A673 (cell line): ENCODE results near the gene ACKR2. TPM values are rescaled to one million over a fixed set of nuclear protein-coding genes. Genes with fewer than 3 reads are reported as not detected.

Source experiments
- BruUV-seq: library from RNA; stranded (reverse); fragments of 400-500 nt; replicated peaks from 2 replicates; lab custom pipeline; 2021; lab: Mats Ljungman, UMichigan
- CTCF ChIA-PET: fragments of 300-600 bp; sonication (Branson Sonifier 250); formaldehyde crosslinking; loops from one replicate; lab custom pipeline; 2022; ENCODE audit warnings: antibody characterized with exemption; lab: Charles Lee
- POLR2A ChIA-PET: fragments of 300-600 bp; sonication (Branson Sonifier 250); formaldehyde crosslinking; loops from one replicate; lab custom pipeline; 2022; ENCODE audit warnings: antibody characterized with exemption; ENCODE audit not compliant: low non-redundant PET; lab: Charles Lee
- DNase-seq: peaks from one replicate; pipeline ENCODE4 v3.0.0-alpha.2; 2015; ENCODE audit warnings: low spot score
- H3K27ac ChIP-seq: fragments of 200-600 bp; sonication (generic); 2 replicates; pipeline ENCODE4 v1.5.1; 2016; ENCODE audit warnings: mixed run types, low read depth, mild to moderate bottlenecking, mixed read lengths, antibody characterized with exemption, low read length; ENCODE audit not compliant: poor library complexity, severe bottlenecking
- H3K27me3 ChIP-seq: fragments of 200-600 bp; sonication (generic); replicated peaks from 2 replicates; pipeline ENCODE4 v1.6.1; 2017; ENCODE audit warnings: mixed run types, low read depth, mild to moderate bottlenecking, mixed read lengths, antibody characterized with exemption, low read length; ENCODE audit not compliant: insufficient read depth, poor library complexity
- H3K36me3 ChIP-seq: fragments of 200-600 bp; sonication (generic); 2 replicates; pipeline ENCODE4 v1.6.1; 2016; ENCODE audit warnings: mixed run types, mild to moderate bottlenecking, mixed read lengths, antibody characterized with exemption, low read length; ENCODE audit not compliant: insufficient read depth, poor library complexity, severe bottlenecking
- H3K4me1 ChIP-seq: fragments of 200-600 bp; sonication (generic); 2 replicates; pipeline ENCODE4 v1.6.1; 2017; ENCODE audit warnings: mixed run types, mild to moderate bottlenecking, mixed read lengths, antibody characterized with exemption, low read length; ENCODE audit not compliant: insufficient read depth, poor library complexity, severe bottlenecking
- H3K4me3 ChIP-seq: fragments of 200-600 bp; sonication (generic); 2 replicates; pipeline ENCODE4 v1.5.1; 2016; ENCODE audit warnings: low read depth, mixed run types, mild to moderate bottlenecking, mixed read lengths, low read length; ENCODE audit not compliant: poor library complexity, severe bottlenecking
- H3K9me3 ChIP-seq: fragments of 200-600 bp; sonication (generic); 2 replicates; pipeline ENCODE4 v1.6.1; 2016; ENCODE audit warnings: mixed run types, low read depth, mild to moderate bottlenecking, mixed read lengths, antibody characterized with exemption, low read length; ENCODE audit not compliant: poor library complexity, severe bottlenecking
- CTCF ChIP-seq: fragments of 300-800, 200-600 bp; sonication (generic); conservative IDR thresholded peaks from 2 replicates; pipeline ENCODE4 v1.5.1; 2017; ENCODE audit warnings: low read depth, mild to moderate bottlenecking, antibody characterized with exemption, low read length, moderate library complexity, mixed read lengths
- EZH2 ChIP-seq: fragments of 200-600 bp; sonication (generic); IDR thresholded peaks from 2 replicates; pipeline ENCODE4 v1.6.1; 2017; ENCODE audit warnings: borderline replicate concordance, low read depth, mild to moderate bottlenecking, mixed read lengths, antibody characterized with exemption, low read length; ENCODE audit not compliant: poor library complexity, severe bottlenecking
- intact Hi-C: fragments of 100-400 bp; cut with micrococcal nuclease; formaldehyde crosslinking; loops from one replicate; pipeline ENCODE4 v1.10.0; 2022; ENCODE audit not compliant: unreplicated experiment
- total RNA-seq: library from RNA; stranded (reverse); gene quantifications from 2 replicates; pipeline ENCODE4 v1.2.3, GENCODE V29; 2021

Gene ACKR2
- total RNA-seq, 1 experiment from 2014 or later = not detected

GRCh38 chr3:42830437-42831320, 21.4 kb downstream of the ACKR2 start:
- Histone ChIP-seq H3K27ac (no peak overlapping the region), H3K27me3 (no peaks in the 10 kb centered on the region), H3K9me3 (no peaks in the 10 kb centered on the region), H3K4me1 (no peaks in the 10 kb centered on the region), H3K36me3 (no peaks in the 10 kb centered on the region), H3K4me3 (no peak overlapping the region)
- BruUV-seq = no TSS peak
- intact Hi-C loops = loop anchor here (5.0 kb wide), 1 partner anchor 48 kb away; no protein-coding TSS in a partner anchor
- peak; percentile 33 for TF ChIP-seq CTCF
- TF ChIP-seq EZH2 = no peak
- peak; percentile 33 for DNase-seq
- ChIA-PET POLR2A (no interaction called here), CTCF (interaction anchor here (0.6 to 1.0 kb wide), 3 partner anchors 9 to 104 kb away, joined by 3 to 5 read pairs (median 4); partner anchors contain the start of gene ACKR2)

- TF ChIP-seq CTCF (peak; percentile 63), EZH2 (no peak)
- no peak overlapping the region for H3K27ac ChIP-seq
- H3K4me3 ChIP-seq = no peak overlapping the region
- no TSS peak for BruUV-seq
- H3K27me3 ChIP-seq = no peaks in the 10 kb centered on the region
- intact Hi-C loops = loop anchor here (5.0 kb wide), 1 partner anchor 49 kb away; no protein-coding TSS in a partner anchor
- no peaks in the 10 kb centered on the region for H3K9me3 ChIP-seq
- CTCF ChIA-PET = interaction anchor here (1.0 kb wide), 1 partner anchor 8 kb away, joined by 5 read pairs; no protein-coding TSS in a partner anchor
- no peaks in the 10 kb centered on the region for H3K36me3 ChIP-seq
- DNase-seq = peak; percentile 58
- POLR2A ChIA-PET = no interaction called here
- H3K4me1 ChIP-seq = no peaks in the 10 kb centered on the region
Observed at GRCh38 chr3:42831321-42831713, 22.1 kb downstream of the ACKR2 start.

- BruUV-seq = no TSS peak
- DNase-seq = no peak
- CTCF ChIA-PET = no interaction called here
- no peak overlapping the region for H3K27ac ChIP-seq
- POLR2A ChIA-PET = no interaction called here
- H3K4me3 ChIP-seq = no peak overlapping the region
- H3K4me1 ChIP-seq = no peaks in the 10 kb centered on the region
- no peaks in the 10 kb centered on the region for H3K9me3 ChIP-seq
- TF ChIP-seq CTCF = no peak
- no peak for TF ChIP-seq EZH2
- no peaks in the 10 kb centered on the region for H3K27me3 ChIP-seq
- no peaks in the 10 kb centered on the region for H3K36me3 ChIP-seq
- intact Hi-C loops = no loop called here
Observed at GRCh38 chr3:42836150-42837123, 27.2 kb downstream of the ACKR2 start.
